ENCODE data around the gene CEP128. TPM values are rescaled to one million over a fixed set of nuclear protein-coding genes. Genes with fewer than 3 reads are reported as not detected.
"Not testable (repeated sequence)": the region's sequence is repeated elsewhere in the genome, so short reads cannot be mapped to it uniquely, and the experiment has no call there.

The CEP128 gene
- total RNA-seq, 1 donor from 2014 or later, result 1.7 TPM

DNA sequence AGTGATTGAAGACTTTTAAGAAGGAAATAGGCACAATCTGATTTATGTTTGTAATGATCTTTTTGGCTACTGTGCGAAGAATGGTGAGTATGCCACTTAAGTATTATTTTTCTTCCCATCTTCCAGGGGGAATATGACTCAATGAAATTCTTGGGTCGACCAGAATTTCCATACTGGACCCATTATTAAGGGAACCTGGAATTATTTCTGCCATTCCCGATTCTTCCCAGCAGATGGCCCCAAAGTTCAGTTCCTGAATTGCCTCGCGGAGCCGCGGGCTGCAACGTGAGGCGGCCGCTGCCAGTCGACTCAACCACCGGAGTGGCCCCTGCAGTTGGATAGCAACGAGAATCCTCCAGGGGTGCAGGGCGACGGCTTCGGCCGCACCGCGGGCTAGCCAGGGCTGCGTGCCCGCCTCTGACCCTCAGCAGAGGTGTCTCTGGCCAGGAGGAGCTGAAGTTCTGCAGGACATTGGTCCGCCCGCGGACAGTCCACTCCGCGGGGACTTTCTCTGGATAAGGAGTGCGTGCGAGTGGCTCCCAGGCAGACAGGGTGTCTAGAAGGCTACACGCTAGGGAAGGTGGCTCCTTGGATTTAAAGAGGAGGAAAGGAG lies 13.3 kb upstream of the CEP128 start:
- ATAC-seq (peak; percentile 97), DNase-seq (ENCODE audit: low spot score) (peak; percentile 80)

DNA sequence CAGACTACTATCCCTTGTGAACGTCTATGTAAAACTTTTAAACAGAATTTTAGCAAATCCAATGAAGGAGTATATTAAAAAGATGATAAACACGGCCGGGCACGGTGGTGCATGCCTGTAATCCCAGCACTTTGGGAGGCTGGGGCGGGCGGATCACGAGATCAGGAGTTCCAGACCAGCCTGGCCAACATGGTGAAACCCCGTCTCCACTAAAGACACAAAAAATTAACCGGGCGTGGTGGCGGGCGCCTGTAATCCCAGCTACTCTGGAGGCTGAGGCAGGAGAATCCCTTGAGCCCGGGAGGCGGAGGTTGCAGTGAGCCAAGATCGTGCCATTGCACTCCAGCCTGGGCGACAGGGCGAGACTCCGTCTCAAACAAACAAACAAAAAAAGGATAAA lies 11.7 kb upstream of the CEP128 start:
- DNase-seq (ENCODE audit: low spot score); ATAC-seq: not testable (repeated sequence)

DNA sequence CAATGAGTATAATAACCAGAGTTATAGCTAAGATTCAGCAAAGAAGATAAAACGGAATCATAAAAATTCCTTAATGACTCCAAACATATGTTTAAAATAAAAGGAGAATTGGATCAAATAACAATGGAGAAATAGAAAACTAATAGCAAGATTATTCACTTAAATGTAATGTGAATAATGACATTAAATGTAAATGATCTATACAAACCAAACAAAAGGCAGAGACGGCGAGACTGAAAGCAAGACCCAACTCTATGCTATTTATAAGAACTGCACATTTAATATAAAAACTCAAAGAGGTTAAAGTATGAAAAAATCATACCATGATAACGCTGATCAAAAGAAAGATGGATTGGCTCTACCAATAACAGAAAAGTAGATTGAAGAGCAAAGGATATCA lies 10.0 kb upstream of the CEP128 start:
- no peak for DNase-seq (ENCODE audit: low spot score)
- no peak for ATAC-seq

DNA sequence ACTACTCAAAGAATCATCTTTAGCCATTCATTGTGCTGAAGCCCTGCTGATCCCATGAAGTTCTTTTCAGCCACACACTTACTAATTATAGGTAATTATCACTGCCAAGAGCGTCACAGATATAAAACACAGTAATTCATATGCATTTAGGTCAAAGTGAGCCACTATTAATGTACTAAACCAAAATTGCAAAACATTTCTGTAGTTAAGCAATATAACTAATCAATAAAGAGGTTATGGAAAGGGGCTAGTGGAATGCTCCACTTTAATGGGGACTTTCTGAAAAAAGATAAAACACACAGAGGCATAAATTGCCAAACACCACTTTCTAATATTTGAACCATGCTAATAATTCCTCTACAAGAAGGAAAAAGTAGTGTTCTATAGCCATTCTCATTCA lies 6.8 kb upstream of the CEP128 start:
- ATAC-seq, result peak; percentile 22
- no peak for DNase-seq (ENCODE audit: low spot score)

DNA sequence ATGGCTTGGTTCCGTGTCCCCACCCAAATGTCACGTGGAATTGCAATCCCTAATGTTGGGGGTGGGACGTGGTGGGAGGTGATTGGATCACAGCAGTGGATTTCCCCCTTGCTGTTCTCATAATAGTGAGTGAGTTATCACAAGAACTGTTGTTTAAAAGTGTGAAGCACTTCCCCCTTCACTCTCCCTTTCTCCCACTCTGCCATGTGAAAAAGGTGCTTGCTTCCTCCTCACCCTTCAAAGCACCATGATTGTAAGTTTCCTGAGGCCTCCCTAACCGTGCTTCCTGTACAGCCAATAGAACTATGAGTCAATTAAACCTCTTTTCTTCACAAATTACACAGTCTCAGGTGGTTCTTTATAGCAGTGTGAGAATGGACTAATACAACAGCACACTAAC lies 5.3 kb upstream of the CEP128 start:
- no peak for ATAC-seq
- DNase-seq (ENCODE audit: low spot score), result no peak

DNA sequence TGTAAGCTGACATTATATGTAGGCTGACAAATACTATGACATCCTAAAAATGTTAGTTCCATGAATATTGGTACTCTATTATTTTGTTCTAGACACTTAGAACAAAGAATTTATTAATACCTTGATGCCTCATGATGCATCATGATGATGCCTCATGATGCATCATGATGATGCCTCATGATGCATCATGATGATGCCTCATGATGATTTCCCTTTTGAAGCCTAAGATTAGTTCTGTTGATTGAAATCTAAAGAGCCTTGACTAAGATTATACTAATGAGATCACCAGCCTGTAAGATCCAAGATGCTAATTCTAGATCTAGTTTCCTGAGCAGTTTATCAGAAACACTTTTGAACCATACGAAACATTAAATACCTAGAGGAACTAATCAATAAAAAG lies 4.6 kb upstream of the CEP128 start:
- DNase-seq (ENCODE audit: low spot score) (no peak), ATAC-seq (no peak)

DNA sequence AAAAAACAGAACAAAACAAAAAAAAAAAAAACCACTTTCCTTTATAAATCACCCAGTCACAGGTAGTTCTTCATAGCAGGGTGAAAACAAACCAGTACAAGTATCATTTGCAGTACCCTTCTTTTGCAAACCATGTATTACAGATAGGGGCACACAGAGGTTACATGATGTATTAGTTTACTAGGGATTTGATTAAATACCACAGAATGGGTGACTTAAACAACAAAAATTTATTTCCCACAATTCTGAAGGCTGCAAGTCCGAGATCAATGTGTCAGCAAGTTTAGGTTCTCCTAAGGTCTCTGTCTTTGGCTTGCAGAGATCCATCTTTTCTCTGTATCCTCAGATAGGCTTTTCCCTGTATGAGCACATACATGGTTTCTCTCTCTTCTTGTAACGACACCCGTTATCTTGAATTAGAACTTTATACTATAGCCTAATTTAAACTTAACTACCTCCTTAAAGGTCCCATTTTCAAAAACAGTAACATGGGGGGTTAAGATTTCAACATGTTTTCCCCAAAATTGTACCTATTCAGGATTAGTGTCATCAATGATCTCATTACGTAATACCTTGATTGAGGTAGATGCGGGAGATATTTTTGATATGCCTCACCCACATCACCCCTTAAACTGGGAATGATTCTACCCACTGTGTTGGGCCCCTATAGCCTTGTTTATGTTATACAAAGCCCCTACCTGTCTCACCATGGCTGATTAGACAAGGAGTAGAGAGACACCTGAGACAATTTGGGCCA lies 3.5 kb upstream of the CEP128 start:
- ATAC-seq, result no peak
- no peak for DNase-seq (ENCODE audit: low spot score)

DNA sequence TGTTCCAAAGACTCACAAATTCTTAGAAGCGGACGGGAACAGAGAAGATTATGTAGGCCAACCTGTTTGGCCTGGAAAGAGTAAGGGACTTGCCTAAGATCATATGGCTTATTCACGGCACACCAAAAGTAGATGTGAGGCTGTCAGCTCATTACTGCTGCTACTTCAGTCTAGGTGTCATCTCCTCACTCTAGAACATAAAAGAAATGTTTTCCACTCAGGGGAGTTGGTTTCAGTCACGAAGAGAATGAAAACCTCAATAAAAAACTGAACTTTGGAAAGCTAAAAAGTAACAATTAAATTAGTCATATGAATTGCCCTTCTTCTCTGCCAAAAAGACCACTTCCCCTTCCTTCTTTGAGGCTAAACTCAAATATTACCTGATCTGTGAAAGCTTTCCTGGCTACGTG lies 658 bp upstream of the CEP128 start:
- DNase-seq (ENCODE audit: low spot score) (no peak), ATAC-seq (no peak)

DNA sequence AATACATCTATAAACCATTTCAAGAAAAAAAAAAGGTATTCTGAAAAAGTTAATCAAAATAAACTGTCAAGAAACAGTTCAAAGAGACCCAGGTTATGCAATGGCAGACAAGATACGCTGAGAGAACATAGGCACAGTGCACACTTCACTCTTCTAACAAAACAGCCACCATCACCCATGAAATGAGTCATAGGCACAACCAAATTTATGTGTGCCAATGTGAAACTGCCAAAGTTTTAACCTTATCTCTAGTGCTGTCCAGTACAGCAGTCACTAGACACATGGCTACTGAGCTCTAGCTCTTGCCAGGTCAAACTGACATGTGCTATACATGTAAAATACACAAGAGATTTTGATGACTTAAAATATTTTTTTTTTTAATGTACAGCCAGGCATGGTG lies 1.4 kb downstream of the CEP128 start:
- DNase-seq (ENCODE audit: low spot score) (no peak), ATAC-seq (no peak)

DNA sequence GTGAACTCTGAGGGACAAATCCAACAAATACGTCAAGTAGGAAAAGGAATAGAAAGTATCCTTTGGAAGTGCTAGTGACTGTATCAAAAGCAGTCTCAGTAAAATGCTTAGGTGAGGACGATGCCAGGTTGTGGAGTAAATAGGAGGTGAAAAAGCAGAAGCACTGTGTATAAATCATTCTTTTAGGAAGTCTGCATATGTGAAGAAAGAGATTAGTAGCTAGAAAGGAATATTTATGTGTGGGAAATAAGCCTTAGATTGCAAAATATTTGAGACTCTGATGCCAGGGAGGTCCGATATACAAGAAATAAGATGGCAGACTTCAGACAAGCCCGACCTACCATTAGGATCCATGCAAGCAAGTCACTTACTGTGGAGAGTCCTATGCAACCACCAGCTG lies 7.9 kb downstream of the CEP128 start:
- ATAC-seq (no peak), DNase-seq (ENCODE audit: low spot score) (no peak)

DNA sequence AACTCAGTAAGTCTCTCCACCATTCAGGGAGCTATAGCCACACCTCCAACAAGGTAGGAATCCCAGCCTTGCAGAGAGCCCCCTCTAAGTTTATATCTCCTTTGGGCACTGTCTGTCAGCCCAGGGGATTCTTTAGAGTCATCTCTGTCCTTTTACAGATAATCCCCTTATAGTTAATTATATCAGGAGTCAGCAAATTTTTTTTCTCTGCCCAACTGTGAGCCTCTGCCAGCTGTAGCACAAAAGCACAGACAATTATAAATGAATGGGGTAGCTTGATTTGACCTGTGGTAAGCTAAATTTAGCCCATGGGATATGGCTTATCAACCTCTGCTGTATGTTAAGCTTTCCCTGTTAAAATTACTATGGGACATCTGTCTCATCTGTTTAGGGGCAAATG lies 8.3 kb downstream of the CEP128 start:
- ATAC-seq (no peak), DNase-seq (ENCODE audit: low spot score) (no peak)

DNA sequence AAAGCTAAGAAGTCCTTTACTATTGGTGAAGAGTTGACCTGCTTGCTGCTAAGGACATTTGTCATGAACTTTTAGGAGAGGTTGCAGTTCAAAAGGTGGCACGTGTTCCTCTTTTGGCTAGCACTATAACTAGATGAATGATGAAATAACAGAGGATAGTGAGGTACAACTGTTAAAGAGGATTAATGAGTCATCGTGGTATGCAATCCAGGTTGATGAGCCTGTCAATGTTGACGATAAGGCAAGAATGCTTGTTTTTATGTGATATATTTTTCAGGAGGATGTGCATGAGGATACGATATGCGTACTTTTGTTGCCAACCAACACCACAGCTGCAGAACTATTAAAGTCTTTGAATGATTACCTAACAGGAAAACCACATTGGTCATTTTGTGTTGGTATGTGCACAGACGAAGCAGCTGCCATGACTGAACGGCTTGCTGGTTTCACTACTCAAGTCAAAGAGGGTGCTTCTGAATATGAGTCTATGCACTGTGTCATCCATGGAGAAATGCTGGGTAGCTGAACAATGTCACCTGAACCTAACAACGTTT lies 10.6 kb downstream of the CEP128 start:
- DNase-seq (ENCODE audit: low spot score) (no peak), ATAC-seq (peak; percentile 36)

DNA sequence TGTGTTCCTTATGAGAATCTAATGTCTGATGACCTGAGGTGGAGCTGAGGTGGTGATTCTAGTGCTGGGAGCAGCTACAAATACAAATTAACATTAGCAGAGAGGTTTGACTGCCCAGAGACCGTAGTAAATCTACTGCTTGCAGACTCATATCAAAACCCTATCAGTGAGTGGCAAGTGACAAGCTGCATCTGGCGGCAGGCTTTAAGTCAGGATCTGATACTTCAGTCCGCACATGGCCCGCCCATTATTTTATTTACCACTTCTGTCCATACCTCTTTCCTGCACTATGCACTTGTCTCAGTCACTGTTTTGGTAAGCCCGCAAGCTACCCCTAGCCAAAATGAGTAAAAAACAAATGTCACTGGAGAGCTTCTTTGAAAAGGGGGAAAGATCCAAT lies 11.4 kb downstream of the CEP128 start:
- no peak for DNase-seq (ENCODE audit: low spot score)
- ATAC-seq, result no peak

DNA sequence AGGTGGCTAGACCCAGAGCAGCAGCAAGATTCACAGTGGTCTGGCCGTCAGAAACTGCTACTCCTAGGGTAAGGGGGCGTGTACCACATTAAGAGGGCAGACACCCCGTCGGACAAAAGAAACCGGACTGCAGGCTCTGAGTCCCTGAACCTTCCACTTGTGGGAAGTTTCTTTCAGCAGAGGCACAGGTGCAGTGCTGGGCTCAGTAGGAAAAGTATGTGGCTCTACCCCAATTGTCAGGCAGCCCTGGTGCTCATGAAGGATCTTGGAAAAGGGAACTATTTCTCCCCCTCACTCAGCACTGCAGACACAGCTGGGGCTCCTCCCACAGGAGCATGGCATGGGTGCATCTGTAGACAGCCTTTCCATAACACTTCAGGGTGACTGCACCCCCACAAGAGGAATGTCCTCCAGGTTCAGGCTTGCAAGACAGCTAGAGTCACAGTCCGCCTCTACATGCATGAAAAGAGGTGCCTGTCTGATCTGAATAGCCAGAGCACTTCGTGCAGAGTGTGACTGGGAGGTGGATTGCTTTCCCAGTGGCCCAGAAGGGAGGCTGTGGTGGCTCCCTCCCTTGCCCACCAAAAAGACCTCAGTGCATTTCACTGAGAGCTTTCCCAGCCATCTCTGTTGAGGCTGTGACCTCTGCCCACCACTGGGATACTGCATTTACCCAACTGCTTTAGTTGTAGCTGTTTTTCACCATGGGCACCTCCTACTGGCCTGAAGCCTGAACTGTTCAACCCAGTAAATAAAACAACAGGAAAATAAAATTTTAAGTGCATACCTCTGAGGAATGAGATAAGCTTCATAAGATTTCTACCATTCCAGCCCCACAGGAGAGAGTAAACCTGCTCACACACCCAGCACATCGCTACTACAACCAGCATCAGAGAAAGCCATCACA lies 14.2 kb downstream of the CEP128 start:
- DNase-seq (ENCODE audit: low spot score) (no peak), ATAC-seq (no peak)

DNA sequence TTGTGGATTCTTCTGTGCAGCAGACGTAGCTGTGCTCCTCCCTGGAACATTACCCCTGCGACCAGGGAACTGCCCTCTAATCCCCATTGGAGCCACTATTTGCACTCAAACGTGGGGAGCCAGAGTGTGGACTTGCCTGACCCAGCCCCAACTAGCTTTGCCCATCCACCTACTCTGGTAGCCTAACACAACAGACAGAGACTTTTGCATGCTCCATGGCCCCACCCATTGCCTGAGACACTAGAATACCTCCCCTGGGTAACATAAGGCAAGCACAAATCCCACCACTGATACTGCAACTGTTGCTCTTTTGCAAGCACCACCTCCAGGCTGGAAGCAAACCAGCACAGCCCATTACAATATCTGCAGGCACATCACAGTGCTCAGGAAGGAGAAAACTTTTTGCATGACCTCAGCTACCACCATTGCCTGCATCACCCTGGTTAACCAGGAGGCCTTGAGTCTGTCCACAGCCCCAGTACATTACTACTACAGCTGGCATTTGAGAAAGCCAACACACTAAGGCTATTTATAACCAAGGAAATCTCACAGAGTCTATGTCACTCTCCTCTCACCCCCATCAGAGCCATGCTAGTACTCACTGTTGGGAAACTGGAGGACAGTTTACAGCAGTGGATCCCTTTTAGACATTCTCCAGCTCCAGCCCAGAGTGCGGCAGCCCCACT lies 15.0 kb downstream of the CEP128 start:
- ATAC-seq, result no peak
- no peak for DNase-seq (ENCODE audit: low spot score)

DNA sequence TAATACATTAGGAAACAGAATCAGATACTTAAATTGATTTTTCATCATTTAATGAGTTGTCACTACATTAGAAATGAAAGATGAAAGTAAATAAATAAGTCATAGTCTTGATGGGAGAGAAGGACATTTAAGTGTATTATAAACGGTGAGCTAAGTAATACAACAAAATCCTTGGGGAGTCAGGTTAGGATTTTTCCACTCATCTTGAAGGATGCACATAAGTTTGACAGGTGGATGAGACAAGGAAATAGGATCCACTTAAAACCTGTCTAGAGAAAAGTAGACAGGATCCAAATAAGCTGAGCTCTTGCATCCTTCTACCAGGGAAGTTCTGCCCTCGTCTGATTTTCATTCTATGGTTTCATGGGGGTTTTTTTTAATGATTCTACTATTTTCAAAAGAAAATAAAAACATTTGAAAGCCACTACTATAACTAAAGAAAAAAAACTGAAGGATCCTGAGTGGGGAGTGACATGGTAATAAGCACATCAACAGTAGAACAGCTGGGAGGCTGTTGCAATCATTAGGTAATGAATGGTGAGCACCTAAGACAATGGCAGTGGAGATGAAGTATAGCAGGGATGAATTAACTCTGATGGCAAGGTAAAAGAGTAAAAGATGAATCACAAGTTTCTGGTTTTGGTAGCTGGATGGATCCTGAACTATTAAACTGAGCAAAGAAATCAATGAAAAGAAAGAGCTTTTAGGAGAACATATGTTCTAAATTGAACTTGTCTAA lies 17.0 kb downstream of the CEP128 start:
- no peak for ATAC-seq
- no peak for DNase-seq (ENCODE audit: low spot score)

DNA sequence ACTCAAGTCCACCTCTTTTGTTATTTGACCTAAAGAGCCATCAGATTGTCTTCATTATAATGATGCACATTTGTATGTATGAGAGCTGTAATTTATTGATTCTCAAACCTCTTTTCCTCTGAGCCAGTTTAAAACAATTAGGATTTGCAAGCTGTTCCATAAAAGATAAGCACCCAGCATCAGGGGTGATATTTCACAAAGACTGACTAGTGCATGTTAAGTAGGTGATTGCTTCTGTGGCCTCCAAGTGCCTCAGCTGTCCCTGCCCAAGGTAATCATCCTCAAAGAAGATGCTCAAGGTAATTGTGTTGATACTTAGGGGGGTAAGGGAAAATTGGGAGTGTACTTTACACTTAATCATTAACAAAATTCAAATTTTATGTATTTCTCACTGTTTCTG lies 18.2 kb downstream of the CEP128 start:
- DNase-seq (ENCODE audit: low spot score) (no peak), ATAC-seq (no peak)

DNA sequence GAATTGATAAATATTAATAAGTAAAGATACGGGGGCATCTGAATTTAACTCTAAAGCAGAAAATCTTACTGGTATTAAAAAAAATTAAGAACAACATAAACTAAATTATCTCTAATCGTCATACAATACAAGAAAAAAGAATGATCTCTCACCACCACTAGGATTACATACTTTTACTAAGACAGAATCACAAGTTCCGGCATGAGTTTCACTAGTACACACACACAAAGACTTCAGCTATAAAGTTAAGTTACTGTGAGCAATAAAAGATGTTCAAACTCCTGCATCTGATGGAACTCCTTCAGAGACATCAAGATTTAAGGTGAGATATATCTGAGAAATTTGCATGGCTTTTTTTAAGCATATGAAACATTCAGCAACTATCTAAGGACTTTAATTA lies 21.9 kb downstream of the CEP128 start:
- DNase-seq (ENCODE audit: low spot score), result no peak
- no peak for ATAC-seq

DNA sequence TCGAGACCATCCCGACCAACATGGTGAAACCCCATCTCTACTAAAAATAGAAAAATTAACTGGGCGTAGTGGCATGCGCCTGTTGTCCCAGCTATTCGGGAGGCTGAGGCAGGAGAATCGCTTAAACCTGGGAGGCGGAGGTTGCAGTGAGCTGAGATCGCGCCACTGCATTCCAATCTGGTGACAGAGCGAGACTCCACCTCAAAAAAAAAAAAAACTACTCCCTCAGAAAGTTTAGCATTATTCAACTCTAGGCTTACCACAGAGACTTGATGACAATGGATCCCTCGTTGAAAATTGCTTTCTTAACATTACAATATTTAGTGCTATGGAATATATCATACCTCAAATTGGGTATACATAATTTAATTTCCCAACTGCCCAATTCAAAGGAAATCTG lies 29.5 kb downstream of the CEP128 start:
- not testable (repeated sequence) for DNase-seq (ENCODE audit: low spot score); ATAC-seq

DNA sequence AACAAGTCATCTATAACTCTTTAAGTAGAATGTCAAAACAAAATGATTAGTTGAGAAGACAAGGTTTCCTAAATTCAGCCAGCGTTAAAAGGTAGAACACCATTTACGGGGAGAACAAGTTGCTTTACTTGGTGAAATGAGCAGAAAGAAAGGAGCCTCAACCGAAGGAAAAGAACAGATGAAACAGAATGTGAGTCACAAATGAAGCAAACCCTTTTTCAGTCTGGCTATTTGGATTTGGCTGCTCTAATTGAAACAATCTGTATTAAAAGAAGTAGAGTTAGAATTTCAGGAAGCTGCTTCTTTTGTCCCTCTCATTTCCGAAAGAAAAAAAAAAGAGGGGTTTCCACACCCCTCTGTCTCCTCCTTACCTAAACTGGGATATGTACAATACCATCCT lies 34.6 kb downstream of the CEP128 start:
- DNase-seq (ENCODE audit: low spot score) (no peak), ATAC-seq (no peak)
